HG02840 (cell line): ENCODE measurements around the gene KCND1.

Experiments used
- ATAC-seq: cut with Tn5 transposase; IDR thresholded peaks from one replicate; pipeline ENCODE4 v1.9.1; 2021; ENCODE audit warnings: mild to moderate bottlenecking, moderate library complexity, moderate number of reproducible peaks; ENCODE audit not compliant: unreplicated experiment, low FRiP score

The KCND1 gene

DNA sequence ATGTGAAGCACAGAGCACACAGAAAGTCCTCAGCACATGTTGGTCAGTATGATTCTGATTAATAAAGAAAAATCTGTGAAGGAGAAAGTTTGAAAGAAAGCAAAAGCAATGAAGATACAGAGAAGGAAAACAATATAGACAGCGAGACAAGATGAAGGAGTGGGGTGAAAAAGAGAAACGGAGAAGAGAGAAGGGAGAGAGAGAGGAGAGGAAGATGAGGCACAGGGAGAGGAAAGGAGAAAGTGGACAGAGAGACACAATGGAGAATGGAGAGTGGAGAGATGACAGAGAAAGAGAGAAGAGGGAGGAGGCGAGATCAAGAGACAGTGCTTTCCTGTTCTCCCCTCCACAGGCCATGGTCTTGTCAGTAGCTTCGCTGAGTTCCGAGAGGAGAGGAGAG is 3.9 kb upstream of the KCND1 start:
- ATAC-seq: no peak

DNA sequence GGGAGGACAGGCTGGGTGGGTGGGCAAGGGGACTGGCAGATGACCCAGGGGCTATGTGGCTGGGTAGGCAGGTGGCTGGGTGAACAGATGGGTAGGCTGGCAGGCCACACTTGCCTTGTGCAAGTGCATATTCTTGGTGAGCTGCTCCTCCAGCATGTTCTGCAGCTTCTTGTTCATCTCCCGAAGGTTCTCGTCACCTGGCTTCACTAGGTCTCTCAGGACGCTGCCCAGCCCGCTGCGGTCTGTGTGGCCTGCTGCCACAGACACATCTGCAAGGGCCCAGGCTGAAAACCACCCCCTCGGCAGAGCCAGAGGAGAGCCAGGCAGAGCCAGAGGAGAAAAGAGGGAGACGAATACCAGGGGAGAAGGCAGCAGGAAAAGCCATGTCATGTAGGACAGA is 3.4 kb upstream of the KCND1 start:
- ATAC-seq: no peak

DNA sequence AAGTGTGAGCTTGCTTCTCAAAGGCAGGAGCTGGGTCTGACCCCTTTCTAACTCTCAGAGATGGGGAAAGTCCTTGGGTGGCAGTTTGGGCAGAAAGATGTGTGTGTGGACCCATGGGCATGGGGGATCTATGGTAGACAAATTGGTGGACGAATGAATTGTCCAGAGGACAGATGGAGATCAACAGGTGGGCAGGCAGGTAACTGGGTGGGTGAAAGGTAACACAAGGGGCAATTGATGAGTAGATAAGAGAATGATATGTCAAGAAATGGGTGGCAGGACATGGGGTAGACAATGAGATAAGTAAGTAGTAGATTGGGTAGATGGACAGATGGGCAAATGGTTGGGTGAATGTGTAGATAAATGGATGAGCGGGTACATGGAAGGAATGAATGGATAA is 2.9 kb upstream of the KCND1 start:
- no peak for ATAC-seq

DNA sequence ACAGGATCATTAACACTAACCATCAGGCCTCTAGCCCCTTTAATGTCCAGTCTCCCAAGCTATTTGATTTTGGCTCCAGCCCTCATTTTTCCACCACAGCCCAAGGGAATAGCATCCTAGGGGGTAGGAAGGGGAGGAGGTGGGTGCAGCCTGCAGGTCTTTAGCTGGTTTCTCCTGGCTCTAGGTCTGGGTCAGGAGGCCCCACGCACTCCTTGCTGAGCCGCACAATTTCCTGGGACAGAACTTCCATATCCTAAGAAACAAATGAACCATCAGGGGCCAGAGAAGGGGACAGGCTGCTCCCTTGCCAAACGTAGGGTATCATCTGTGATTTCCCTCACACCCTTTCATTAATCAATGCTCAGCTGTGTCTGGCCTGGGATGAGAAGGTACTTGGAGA is 2.4 kb upstream of the KCND1 start:
- no peak for ATAC-seq

DNA sequence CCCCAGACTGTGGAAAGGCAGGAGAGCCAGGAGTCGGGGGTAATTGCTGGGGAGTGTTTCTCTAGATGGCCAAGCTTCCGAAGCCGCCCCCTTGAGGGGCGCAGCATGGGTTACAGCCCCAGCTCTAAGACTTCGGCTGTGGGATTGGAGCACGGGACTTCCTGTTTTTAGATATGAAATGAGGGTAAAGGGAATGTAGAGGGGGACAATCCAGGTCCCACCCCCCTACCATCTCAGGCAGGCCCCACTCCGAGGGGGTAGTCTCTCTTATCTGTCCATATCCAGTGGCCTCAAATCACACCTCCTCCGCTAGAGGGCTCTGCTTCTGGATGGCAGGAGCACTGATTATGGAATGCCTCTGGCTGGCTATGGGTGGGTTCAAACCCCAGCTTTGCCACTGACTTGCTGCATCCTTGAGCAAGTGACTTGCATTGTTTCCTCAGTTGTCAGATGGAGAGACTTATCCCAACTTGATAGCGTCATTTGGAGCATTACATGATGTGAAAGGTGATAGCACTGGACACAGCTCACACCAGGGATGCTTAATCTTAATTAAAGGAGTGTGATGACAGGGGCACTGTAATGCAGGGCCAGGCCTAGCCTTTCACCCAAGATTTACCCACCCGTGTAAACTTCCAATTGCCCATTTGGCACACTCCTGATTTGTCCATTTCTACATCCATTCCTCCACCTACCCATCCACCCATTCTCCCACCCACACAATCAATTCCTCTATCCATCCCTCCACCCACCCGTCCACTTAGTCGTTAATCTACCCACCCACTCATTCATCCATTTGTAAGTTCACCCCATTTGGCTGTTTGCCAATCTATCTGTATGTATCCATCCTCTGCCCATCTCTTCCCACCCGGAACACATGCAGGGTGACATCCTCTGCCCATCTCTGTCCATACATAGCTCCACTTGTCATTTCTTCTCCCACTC is 848 bp upstream of the KCND1 start:
- no peak for ATAC-seq

- ATAC-seq: no peak
Measured at GRCh38 chrX:48969471-48969870, 2.2 kb downstream of the KCND1 start.

- ATAC-seq: no peak
Measured at GRCh38 chrX:48968377-48968776, 3.3 kb downstream of the KCND1 start.

GRCh38 chrX:48966796-48967579 is 4.7 kb downstream of the KCND1 start:
- ATAC-seq: no peak

- no peak for ATAC-seq
Measured at GRCh38 chrX:48965959-48966358, 5.7 kb downstream of the KCND1 start.

- ATAC-seq: no peak
Measured at GRCh38 chrX:48961585-48962091, 10.0 kb downstream of the KCND1 start.

- no peak for ATAC-seq
Measured at GRCh38 chrX:48960291-48960690, 11.4 kb downstream of the KCND1 start.

- no peak for ATAC-seq
Measured at GRCh38 chrX:48958635-48959094, 13.0 kb downstream of the KCND1 start.

DNA sequence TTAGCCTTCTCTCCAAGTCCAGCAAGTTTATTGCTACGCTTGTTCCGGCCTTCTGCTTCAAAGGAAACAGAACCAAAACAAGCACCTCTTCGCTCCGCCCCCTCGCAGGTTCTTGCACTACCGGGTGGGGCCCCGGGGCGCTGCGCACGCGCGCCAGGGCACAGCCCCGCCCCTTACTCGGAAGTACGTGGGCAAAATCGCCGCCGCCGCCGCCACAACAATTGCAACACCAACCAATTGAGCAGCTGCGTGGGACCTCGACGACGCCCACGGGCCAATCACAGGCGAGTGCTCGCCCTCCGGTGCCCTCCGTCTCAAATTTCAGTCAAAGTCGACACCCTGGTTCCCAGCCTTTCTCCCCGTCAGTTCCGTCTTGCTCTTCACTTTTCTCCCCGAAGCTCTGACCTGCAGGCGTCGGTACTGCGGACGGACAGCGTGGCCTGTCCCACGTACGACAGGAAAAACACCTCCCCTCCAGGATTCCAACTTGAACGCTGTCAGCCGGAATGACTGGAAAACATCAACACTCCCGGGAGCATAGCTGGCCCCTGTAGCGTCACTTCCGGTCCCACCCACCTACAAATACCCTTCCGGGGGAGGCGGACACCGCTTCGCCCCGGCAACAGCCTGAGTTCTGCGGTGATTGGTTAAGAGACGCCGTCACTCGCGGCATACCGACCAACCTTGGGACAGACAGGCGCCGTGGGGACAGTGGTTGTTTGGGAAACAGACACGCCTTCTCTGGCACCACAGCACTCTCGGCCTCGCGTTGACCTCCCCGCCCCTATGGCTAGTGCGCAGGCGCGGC is 13.6 kb downstream of the KCND1 start:
- ATAC-seq: peak; percentile 68

DNA sequence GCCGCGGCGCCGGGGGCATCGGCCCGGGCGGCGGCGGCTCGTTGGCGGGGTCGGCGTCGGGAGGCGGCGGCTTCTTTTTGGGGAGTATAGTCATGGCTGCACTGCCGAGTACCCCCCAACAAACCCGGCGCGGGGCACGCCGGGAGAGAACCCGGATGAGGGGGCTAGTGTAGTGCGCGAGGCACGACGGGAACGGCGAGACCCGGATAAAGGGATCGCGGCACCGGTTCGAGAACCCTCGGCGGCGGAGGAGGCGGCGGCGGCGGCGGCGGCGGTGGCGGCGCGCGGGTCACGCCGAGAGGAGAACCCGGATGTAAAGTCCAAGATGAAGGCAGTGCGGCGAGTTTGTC is 14.2 kb downstream of the KCND1 start, which contains the start of gene OTUD5:
TSS of gene OTUD5 (minus strand) at position 131 of the 350 bp plus-strand sequence. CDS start at position 94, 37 bp downstream.
- peak; percentile 30 for ATAC-seq

DNA sequence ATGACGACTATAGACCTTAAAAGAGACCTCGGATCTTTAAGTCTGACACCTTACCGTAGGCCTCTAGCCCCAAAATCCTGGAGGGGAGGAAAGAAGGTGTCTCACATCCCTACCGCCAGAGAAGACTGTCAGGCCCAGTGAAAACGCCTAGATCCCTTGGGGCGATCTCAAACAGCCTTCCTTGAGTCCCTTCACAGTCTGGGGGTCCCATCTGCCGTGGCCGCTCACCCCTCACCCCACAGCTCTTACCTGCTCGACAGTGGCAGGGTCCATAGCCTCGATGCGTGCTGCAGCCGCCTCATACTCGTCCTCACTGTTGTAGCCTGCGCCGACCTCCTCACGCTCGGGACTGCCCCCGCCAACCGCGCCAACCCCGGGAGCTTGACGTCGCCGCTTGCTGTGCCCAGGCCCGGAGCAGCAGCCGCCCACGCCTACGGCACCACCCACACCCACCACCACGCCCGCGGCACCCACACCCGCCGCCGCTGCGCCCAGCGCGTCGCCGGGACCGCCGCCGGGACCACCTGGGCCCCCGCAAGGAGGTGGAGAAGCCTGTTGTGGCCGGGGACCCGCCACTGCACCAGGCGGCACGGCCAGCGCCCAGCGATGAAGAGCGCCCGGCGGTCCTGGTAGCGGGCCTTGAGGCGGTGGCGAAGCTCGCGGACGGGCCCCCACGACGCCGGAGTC is 14.8 kb downstream of the KCND1 start:
- peak; percentile 0 for ATAC-seq

GRCh38 chrX:48948589-48948988 is 23.1 kb downstream of the KCND1 start:
- ATAC-seq: no peak

DNA sequence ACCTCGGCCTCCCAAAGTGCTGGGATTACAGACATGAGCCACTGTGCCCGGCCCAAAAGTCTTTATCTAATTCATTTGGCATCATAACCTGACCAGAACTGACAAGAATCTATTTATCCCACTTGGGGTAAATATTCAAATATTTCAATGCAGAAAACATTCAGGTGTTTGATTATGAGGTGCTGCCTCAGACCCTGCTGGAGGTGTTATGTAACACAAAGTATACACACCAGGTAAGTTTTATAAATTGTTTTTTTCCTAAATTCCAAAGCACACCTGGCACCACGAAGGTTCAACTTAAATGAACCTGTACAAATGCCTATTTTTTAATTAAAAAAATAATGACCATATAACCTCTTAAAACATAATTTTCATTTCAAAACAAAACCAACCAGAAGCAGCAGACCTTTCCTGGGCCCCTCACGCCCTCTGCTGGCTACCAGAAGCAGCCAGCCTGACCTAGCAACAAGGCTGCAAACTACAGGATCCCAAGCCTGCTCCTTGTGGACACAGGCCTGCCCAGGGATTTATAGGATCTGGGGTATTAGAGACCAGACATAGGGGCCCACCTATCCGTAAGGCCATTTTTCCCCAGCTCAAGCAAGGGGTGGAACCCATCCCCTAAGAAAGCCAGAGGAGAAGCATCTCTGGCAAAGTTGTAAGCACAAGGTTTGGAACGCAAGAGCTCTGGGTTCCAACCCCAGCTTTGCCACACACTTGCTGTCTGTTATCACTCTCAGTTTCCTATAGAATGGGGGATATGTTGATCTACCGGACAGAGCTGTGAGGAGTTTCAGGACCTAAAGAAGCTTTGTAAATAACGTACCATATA is 25.9 kb downstream of the KCND1 start:
- ATAC-seq: no peak

- no peak for ATAC-seq
Measured at GRCh38 chrX:48942895-48943294, 28.7 kb downstream of the KCND1 start.

DNA sequence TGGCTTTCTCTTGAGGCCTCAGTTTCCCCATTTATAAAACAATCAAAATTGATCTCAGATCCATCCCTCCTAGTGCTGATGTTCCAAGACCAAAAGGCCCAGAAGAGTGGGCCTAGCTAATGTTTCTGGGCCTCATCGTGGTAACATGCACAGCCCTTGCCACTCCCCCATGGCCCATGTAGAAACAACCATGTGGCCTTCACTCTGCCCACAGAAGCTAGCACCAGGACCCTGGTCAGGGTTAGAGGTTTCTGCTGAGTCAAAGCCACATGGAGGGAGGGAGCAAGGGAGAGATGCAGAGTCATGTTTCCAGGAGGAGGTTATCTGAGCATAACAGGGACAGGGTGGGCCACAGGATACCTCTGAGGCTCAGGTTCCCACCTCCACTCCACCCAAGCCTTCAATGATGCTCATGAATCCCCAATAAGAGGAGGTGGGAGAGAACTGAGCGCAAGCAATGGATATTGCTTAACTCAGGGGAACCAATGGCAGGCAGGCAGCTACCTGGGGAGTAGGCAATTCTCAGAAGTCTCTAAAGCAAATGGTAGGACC is 31.2 kb downstream of the KCND1 start:
- ATAC-seq: no peak
